SH-SY5Y (cell line): ENCODE data around the gene ZNF711.

ENCODE experiments used
- GATA2 ChIP-seq: IDR thresholded peaks from 2 replicates; pipeline ENCODE4 v1.6.1; 2011; ENCODE audit warnings: mild to moderate bottlenecking, low read depth, low read length
- GATA3 ChIP-seq: IDR thresholded peaks from 2 replicates; pipeline ENCODE4 v1.6.1; 2011; ENCODE audit warnings: low read depth, mild to moderate bottlenecking, low read length, moderate library complexity

The ZNF711 gene

DNA sequence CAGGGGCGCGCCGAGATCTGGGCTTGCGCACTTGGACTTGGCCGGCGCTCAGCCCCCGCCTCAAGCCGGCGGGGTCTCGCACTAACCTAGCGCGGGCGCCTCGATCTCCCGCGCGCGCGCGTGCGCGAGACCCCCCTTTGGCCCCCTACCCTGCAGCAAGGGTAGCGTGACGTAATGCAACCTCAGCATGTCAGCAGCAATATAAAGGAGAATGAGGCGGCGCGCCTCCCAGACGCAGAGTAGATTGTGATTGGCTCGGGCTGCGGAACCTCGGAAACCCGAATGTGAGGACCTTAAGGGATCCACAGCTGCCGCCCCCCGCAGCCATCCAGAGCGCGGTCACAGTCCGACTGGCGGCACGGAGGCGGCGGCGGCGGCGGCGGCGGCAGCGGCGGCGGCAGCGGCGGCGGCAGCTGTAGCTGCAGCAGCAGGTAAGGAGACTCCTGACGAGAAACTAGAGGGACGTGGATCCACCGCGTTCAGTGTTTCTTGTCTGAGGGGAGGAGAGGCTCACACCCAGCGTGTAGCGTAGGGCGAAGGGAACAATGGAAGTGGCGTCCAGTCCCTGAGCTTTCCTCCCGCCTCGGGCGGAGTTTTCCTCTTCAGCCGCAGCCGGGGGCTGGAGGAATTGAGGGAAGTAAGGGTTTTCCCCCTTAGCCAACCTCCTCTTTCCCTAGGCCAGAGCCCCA is at the start of gene ZNF711, which contains the start of gene SATL1:
TSS of gene ZNF711 (plus strand) at position 231 of the 689 bp plus-strand sequence. CDS start 3,582 bp downstream, outside the sequence.
TSS of gene SATL1 (minus strand) at position 19 of the 689 bp plus-strand sequence. CDS start 134,811 bp downstream, outside the sequence.
- TF ChIP-seq GATA2: no peak
- TF ChIP-seq GATA3: no peak

- TF ChIP-seq GATA3: no peak
- no peak for TF ChIP-seq GATA2
Measured at GRCh38 chrX:85196319-85196718, 47.5 kb upstream of the ZNF711 start.

DNA sequence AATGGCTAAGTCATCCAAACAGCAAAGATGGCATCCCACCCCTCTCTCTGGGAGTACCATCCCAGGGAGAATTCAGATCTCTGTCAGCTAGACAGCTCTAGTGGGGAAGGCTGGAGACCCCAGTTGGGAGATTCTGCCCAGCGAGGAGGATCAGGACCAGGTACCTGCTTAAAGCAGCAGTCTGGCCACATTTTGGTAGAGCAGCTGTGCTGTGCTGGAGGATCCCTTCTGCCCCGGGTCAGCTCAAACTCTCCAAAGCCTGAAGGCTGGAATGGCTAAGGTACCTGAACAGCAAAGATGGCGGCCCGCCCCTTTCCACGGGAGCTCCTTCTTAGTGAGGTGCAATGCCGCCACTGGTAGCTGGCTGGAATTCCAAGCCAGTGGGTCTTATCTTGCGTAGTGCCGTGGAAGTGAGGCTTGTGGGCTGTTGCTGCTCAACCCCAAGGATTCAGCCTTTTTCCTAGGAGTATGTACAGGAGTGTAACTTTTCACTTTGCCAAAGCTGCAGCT is 40.3 kb upstream of the ZNF711 start:
- TF ChIP-seq GATA2 (no peak), GATA3 (no peak)

GRCh38 chrX:85213792-85214530 is 29.8 kb upstream of the ZNF711 start:
- TF ChIP-seq GATA3: no peak
- TF ChIP-seq GATA2: no peak

DNA sequence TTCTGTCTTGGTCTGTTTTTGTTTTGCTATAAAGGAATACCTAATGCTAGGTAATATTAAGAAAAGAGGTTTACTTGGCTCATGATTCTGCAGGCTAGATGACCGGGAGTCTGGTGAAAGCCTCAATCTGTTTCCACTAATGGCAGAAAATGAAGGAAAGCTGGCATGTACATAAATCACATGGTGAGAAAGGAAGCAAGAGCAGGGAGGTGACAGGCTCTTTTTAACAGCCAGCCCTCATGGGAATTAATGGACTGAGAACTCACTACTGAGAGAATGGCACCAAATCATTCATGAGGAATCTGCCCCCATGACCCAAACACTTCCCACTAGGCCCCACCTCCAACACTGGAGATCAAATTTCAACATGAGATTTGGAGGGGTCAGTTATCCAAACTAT is 27.8 kb upstream of the ZNF711 start:
- TF ChIP-seq GATA3 (no peak), GATA2 (no peak)

DNA sequence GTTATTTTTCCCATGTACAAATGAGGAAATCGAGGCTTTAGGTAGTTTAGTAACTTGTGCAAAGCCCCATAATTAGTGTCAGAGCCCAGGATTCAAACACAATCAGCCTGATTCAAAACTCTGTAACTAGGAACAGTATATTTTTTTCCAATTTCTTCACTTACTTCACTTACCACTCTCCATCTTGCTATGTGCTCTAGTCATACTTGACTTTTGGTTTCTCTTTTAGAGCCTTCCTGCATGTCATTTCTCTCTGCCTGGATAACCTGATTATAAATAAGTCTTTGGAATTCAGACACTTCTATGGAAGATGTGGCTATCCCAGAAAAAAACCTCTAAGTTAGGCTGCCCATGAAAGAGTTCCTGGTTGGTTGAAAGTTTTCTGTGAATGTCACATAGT is 22.4 kb upstream of the ZNF711 start:
- TF ChIP-seq GATA3 (no peak), GATA2 (no peak)

- no peak for TF ChIP-seq GATA2
- no peak for TF ChIP-seq GATA3
Measured at GRCh38 chrX:85223359-85223758, 20.4 kb upstream of the ZNF711 start.

DNA sequence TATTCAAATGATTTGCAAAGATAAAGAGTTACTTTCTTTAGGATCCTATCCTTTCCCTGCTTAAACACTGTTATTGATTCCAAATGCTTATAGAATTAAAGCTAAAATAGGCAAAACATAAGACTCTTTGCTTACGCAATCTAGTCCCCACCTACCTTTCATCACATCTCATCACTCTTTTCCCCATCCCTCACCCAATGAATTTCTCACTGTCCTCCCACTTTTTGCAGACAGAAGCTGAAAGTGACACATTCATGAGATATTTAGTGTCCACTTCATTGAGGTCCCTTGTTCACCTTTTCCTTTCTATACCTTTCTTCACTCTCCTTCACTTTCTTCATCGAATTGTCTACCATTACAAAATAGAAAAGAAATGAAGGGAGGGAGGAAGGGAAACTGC is 636 bp upstream of the ZNF711 start:
- no peak for TF ChIP-seq GATA2
- TF ChIP-seq GATA3: no peak

DNA sequence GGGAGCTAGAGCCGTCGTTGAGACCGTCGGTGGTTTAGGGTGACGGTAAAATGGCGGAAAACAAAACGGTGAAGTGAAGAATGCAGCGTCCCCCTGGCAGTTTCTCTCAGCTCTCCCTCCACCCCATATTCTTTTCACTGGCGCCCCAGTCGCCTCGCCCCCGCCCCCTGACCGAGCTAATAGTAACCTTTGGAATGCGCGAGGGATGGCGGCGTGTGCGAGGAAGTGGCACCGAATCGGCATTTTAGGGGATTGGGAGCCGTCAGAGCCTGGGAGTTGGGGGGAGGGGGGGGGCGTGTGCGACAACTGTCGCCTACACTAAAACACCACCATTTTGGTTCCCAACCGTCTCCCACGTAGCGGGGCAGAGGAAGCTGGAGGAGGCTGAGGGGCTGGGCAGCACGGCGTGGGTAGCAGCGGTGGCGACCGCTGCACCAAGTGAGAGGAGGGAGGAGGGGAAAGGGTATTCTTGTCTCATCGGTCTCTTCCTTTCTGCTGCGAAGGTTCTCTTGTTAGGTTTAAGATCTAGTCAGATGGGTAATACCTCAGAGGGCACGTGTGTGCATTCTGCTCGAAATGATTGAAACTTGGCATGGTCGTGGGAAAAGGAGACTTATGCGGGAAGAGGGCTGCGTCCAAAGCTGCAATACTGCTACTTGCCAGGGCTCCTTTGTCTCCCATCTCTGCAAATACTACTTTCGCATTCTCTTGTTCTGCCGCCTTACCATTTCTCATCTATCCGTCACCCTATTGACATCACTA is 840 bp downstream of the ZNF711 start:
- no peak for TF ChIP-seq GATA3

- no peak for TF ChIP-seq GATA3
- no peak for TF ChIP-seq GATA2
Measured at GRCh38 chrX:85288992-85289723, 45.4 kb downstream of the ZNF711 start.

DNA sequence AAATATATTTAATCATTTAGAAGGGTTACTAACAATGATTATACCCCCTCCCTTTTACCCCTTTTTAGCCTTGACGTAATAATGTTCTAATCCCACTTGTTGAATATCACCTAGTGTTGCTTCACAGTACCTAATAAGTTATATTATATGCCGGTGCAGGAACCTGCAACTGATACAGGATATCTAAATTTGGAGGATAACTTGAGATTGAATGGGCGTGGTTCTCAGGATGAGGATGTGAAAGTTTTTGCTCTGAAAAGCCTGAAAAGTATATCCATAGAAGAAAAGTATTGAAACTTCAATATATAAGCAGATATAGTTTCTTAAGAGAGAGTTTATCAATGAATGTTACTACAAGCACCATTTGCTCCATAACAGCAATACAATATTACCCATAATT is 59.8 kb downstream of the ZNF711 start:
- TF ChIP-seq GATA3 (no peak), GATA2 (no peak)

DNA sequence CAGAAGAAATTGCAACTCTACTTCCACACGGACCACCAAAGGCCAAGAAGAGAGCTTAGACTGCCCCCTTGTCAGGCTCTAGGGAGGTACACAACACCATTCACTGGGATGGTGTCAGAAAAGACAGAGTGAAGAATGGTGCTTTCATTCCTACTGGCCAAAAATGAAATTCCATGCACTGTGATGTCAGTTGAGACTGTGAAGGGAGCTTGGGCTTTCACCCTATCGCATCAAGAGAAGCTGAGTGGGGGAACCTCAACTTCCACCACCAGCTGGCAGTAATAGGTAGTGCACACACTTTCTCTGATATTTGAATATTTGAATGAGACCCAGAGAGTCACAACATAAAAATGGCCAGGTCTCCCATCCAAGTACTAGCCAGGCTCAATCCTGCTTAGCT is 65.9 kb downstream of the ZNF711 start:
- TF ChIP-seq GATA2 (no peak), GATA3 (no peak)
